B cell (primary cell): ENCODE data around the gene CAMK2D. TPM values are rescaled to one million over a fixed set of nuclear protein-coding genes. Genes with fewer than 3 reads are reported as not detected.

Experiments used
- ATAC-seq: fragments of 200-7000 bp; cut with Tn5 transposase; one replicate; pipeline ENCODE4 v1.10.0; 2021; ENCODE audit warnings: low read depth, mild to moderate bottlenecking, moderate number of reproducible peaks, moderate library complexity
- CTCF ChIA-PET: fragments of 350-600 bp; sonication (Branson Sonifier 250); formaldehyde crosslinking; loops from one replicate; lab custom pipeline; 2021; ENCODE audit warnings: antibody characterized with exemption, inconsistent platforms; lab: Charles Lee
- POLR2A ChIA-PET: fragments of 350-600 bp; sonication (Branson Sonifier 250); formaldehyde crosslinking; loops from one replicate; lab custom pipeline; 2021; ENCODE audit warnings: antibody characterized with exemption; lab: Charles Lee
- DNase-seq: peaks from one replicate; pipeline ENCODE4 v3.0.0; 2013
- H2AFZ ChIP-seq: 2 replicates; pipeline ENCODE4 v1.6.1; 2012; ENCODE audit warnings: mild to moderate bottlenecking, low read depth, low read length; ENCODE audit not compliant: insufficient read depth, poor library complexity, severe bottlenecking
- H3K27ac ChIP-seq, 2 donors: 1 replicate in 1 of 2; 2 replicates in 1 of 2; pipeline ENCODE4 v1.5.1; 2012 to 2013; ENCODE audit warnings: low read length in 2 of 2, mild to moderate bottlenecking in 2 of 2, moderate library complexity in 1 of 2
- H3K27me3 ChIP-seq, 4 experiments: fragments of 200-600 bp in 1 of 4; sonication (generic) in 1 of 4; replicated peaks in 1 of 4; 1 replicate in 2 of 4; 2 replicates in 2 of 4; pipeline versions ENCODE4 v1.6.1 to v1.7.0; 2013 to 2016; ENCODE audit warnings: low read length in 3 of 4, mild to moderate bottlenecking in 2 of 4, mixed read lengths in 1 of 4, moderate library complexity in 1 of 4; ENCODE audit not compliant: insufficient read depth in 4 of 4, control insufficient read depth in 3 of 4; ENCODE audit errors: control extremely low read depth in 1 of 4
- H3K36me3 ChIP-seq, 2 experiments: replicated peaks in 1 of 2; 1 replicate in 1 of 2; 2 replicates in 1 of 2; pipeline versions ENCODE4 v1.6.1 to v1.7.1; 2013; ENCODE audit warnings: low read length in 1 of 2; ENCODE audit not compliant: insufficient read depth in 2 of 2, control insufficient read depth in 1 of 2; ENCODE audit errors: control extremely low read depth in 1 of 2, extremely low read depth in 1 of 2
- H3K4me1 ChIP-seq, 2 donors: fragments of 200-600 bp in 1 of 2; sonication (generic) in 1 of 2; 1 replicate in 1 of 2; 2 replicates in 1 of 2; pipeline versions ENCODE4 v1.5.1 to v1.6.1; 2013 to 2017; ENCODE audit warnings: low read length in 2 of 2; ENCODE audit not compliant: control insufficient read depth in 2 of 2, insufficient read depth in 2 of 2
- H3K4me2 ChIP-seq: replicated peaks from 2 replicates; pipeline ENCODE3; 2012; ENCODE audit warnings: mild to moderate bottlenecking, low read depth, low read length; ENCODE audit not compliant: poor library complexity, severe bottlenecking
- H3K4me3 ChIP-seq, 5 experiments: fragments of 200-600 bp in 1 of 5; sonication (generic) in 1 of 5; 1 replicate in 3 of 5; 2 replicates in 2 of 5; pipeline versions ENCODE4 v1.5.1 to v1.7.0; 2011 to 2016; ENCODE audit warnings: low read length in 4 of 5, mild to moderate bottlenecking in 4 of 5, low read depth in 2 of 5, control low read depth in 1 of 5, moderate library complexity in 1 of 5; ENCODE audit not compliant: insufficient read depth in 1 of 5; ENCODE audit errors: control extremely low read depth in 1 of 5, extremely low read depth in 1 of 5
- H3K79me2 ChIP-seq: fragments of 200-600 bp; sonication (generic); one replicate; pipeline ENCODE4 v1.6.0; 2016; ENCODE audit warnings: low read length; ENCODE audit not compliant: control insufficient read depth, insufficient read depth
- H3K9ac ChIP-seq: fragments of 200-600 bp; sonication (generic); 2 replicates; pipeline ENCODE4 v1.6.1; 2017; ENCODE audit warnings: mild to moderate bottlenecking, low read length, moderate library complexity
- H3K9me3 ChIP-seq, 3 donors: one replicate each; pipeline versions ENCODE4 v1.6.1 to v1.7.1; 2013; ENCODE audit warnings: low read length in 2 of 3; ENCODE audit not compliant: control insufficient read depth in 2 of 3, insufficient read depth in 1 of 3; ENCODE audit errors: control extremely low read depth in 1 of 3
- H4K20me1 ChIP-seq: 2 replicates; pipeline ENCODE4 v1.6.0; 2012; ENCODE audit warnings: mild to moderate bottlenecking, low read length; ENCODE audit not compliant: insufficient read depth, control insufficient read depth, poor library complexity, severe bottlenecking
- H3K27ac Mint-ChIP-seq: one replicate; pipeline ENCODE4 v1.8.0; 2021; ENCODE audit warnings: mixed read lengths
- H3K27me3 Mint-ChIP-seq: one replicate; pipeline ENCODE4 v1.8.0; 2021; ENCODE audit warnings: mixed read lengths
- H3K4me1 Mint-ChIP-seq: one replicate; pipeline ENCODE4 v1.8.0; 2021; ENCODE audit warnings: mixed read lengths
- H3K4me3 Mint-ChIP-seq: one replicate; pipeline ENCODE4 v1.8.0; 2021; ENCODE audit warnings: mixed read lengths
- H3K9me3 Mint-ChIP-seq: one replicate; pipeline ENCODE4 v1.8.0; 2022; ENCODE audit warnings: mixed read lengths; ENCODE audit not compliant: insufficient read depth
- EZH2 ChIP-seq: IDR thresholded peaks from 2 replicates; pipeline ENCODE4 v1.6.1; 2012; ENCODE audit warnings: borderline replicate concordance, low read depth, mild to moderate bottlenecking, moderate library complexity, low read length; ENCODE audit not compliant: insufficient read depth, poor library complexity, severe bottlenecking
- WGBS: methylation state at CpG from one replicate; pipeline ENCODE4 v1.1.5; 2013; ENCODE audit warnings: missing lambda C conversion rate; ENCODE audit not compliant: insufficient coverage; 5-methylcytosine and 5-hydroxymethylcytosine counted together
- intact Hi-C: fragments of 100-400 bp; cut with micrococcal nuclease; formaldehyde crosslinking; loops from one replicate; pipeline ENCODE4 v1.10.0; 2022
- polyA plus RNA-seq: library from polyadenylated mRNA; depleted of rRNA; stranded (reverse); fragments of >200 nt; gene quantifications from 2 replicates; pipeline ENCODE4 v1.2.3, GENCODE V29; 2012
- total RNA-seq, 2 donors: library from RNA; stranded (reverse); fragments of 120-200 nt in 1 of 2; gene quantifications; 1 replicate in 1 of 2; 2 replicates in 1 of 2; pipeline versions ENCODE4 v1.2.3 to v1.2.4, GENCODE V29; 2013 to 2022
- TF ChIP-seq, protein P1 (sequence below): fragments of 200-600 bp; IDR thresholded peaks from one replicate; pipeline ENCODE4 v1.8.0; 2022; ENCODE audit warnings: antibody characterized with exemption, mild to moderate bottlenecking

Gene CAMK2D
- total and polyA plus RNA-seq, 2 donors (not counting 1 experiment from before 2014, with no cell fraction given): 26.3 to 57.0 TPM

- H3K4me2 ChIP-seq: no peak overlapping the region
- H3K4me1 ChIP-seq: no peaks in the 10 kb centered on the region
- H3K4me3 ChIP-seq: no peak overlapping the region
- ChIA-PET CTCF (no interaction called here), POLR2A (no interaction called here)
- Mint-ChIP-seq H3K27ac (no peak overlapping the region), H3K4me1 (no peaks in the 10 kb centered on the region), H3K4me3 (no peak overlapping the region), H3K27me3 (peaks cover 15% of the 10 kb centered on the region), H3K9me3 (no peaks in the 10 kb centered on the region)
- DNase-seq (no peak), ATAC-seq (no peak)
- H3K36me3 ChIP-seq: no peaks in the 10 kb centered on the region
- H4K20me1 ChIP-seq: no peaks in the 10 kb centered on the region
- no peak overlapping the region for H3K27ac ChIP-seq
- TF ChIP-seq, protein P1, sequence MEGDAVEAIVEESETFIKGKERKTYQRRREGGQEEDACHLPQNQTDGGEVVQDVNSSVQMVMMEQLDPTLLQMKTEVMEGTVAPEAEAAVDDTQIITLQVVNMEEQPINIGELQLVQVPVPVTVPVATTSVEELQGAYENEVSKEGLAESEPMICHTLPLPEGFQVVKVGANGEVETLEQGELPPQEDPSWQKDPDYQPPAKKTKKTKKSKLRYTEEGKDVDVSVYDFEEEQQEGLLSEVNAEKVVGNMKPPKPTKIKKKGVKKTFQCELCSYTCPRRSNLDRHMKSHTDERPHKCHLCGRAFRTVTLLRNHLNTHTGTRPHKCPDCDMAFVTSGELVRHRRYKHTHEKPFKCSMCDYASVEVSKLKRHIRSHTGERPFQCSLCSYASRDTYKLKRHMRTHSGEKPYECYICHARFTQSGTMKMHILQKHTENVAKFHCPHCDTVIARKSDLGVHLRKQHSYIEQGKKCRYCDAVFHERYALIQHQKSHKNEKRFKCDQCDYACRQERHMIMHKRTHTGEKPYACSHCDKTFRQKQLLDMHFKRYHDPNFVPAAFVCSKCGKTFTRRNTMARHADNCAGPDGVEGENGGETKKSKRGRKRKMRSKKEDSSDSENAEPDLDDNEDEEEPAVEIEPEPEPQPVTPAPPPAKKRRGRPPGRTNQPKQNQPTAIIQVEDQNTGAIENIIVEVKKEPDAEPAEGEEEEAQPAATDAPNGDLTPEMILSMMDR: no peak
- no peak for TF ChIP-seq EZH2
- WGBS: no CpG with 5 or more reads among the region's 1 CpG
- no peaks in the 10 kb centered on the region for H3K79me2 ChIP-seq
- H3K27me3 ChIP-seq: peaks cover 0 to 3% (median 1%) of the 10 kb centered on the region in 4 experiments
- no peak overlapping the region for H3K9ac ChIP-seq
- no peak overlapping the region for H2AFZ ChIP-seq
- H3K9me3 ChIP-seq: peaks cover 0 to 3% (median 2%) of the 10 kb centered on the region in 3 donors
- intact Hi-C loops: no loop called here
Measured at GRCh38 chr4:113433116-113433515, 328.4 kb downstream of the CAMK2D start.

DNA sequence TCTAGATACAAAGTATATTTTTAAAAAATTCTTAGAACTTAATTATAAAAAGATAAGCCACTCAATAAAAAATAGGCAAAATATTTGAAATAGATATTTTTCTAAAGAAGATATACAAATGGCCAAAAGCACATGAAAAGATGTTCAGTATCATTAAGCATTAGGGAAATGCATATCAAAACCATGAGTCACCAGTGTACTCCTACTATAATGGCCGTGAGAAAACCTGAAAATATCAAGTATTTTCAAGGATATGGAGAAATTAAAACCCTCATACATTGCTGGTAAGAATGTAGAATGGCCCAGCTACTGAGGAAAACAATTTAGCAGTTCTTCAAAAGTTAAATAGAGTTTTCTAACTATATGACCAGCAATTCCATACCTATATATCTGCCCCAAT lies 337.9 kb downstream of the CAMK2D start:
- no peaks in the 10 kb centered on the region for H3K4me1 Mint-ChIP-seq

More for the DNA sequence above, 337.9 kb downstream of the CAMK2D start:
- no peak for ATAC-seq
- no peak overlapping the region for H2AFZ ChIP-seq
- peaks cover 2 to 7% (median 3%) of the 10 kb centered on the region in 3 donors for H3K9me3 ChIP-seq
- no peak overlapping the region for H3K4me3 Mint-ChIP-seq
- H3K4me2 ChIP-seq: no peak overlapping the region
- CTCF ChIA-PET: no interaction called here
- H3K27me3 ChIP-seq: no peaks in the 10 kb centered on the region
- POLR2A ChIA-PET: no interaction called here
- no peak overlapping the region for H3K27ac Mint-ChIP-seq
- no peak overlapping the region for H3K27ac ChIP-seq
- no peaks in the 10 kb centered on the region for H3K79me2 ChIP-seq
- no peaks in the 10 kb centered on the region for H4K20me1 ChIP-seq
- no peak for DNase-seq
- no peaks in the 10 kb centered on the region for H3K36me3 ChIP-seq
- H3K4me3 ChIP-seq: no peak overlapping the region
- no peaks in the 10 kb centered on the region for H3K4me1 ChIP-seq
- H3K27me3 Mint-ChIP-seq: peaks cover 7% of the 10 kb centered on the region
- peaks cover 10% of the 10 kb centered on the region for H3K9me3 Mint-ChIP-seq
- no CpG with 5 or more reads among the region's 1 CpG for WGBS
- intact Hi-C loops: no loop called here
- no peak for TF ChIP-seq EZH2
- TF ChIP-seq, protein P1: no peak
- H3K9ac ChIP-seq: no peak overlapping the region
